GM12878 (cell line): ENCODE results near the gene CTSA. TPM values are rescaled to one million over a fixed set of nuclear protein-coding genes. Genes with fewer than 3 reads are reported as not detected.

Experiments used
- BCL3 ChIP-seq: IDR thresholded peaks from 2 replicates; pipeline ENCODE4 v1.6.1; 2011; ENCODE audit warnings: borderline replicate concordance, low read depth, mild to moderate bottlenecking, moderate library complexity, low read length; ENCODE audit not compliant: insufficient read depth, poor library complexity, severe bottlenecking
- IKZF2 ChIP-seq, 2 experiments: fragments of 450-650 bp; IDR thresholded peaks; 2 replicates each; pipeline ENCODE4 v1.6.1; 2017; ENCODE audit warnings: mild to moderate bottlenecking in 2 of 2, moderate library complexity in 2 of 2
- MTA2 ChIP-seq: fragments of 450-650 bp; IDR thresholded peaks from 2 replicates; pipeline ENCODE4 v1.6.1; 2016; ENCODE audit warnings: low read depth, mild to moderate bottlenecking, moderate library complexity
- NRF1 ChIP-seq: conservative IDR thresholded peaks from 2 replicates; pipeline ENCODE4 v1.6.1; 2011; ENCODE audit warnings: mild to moderate bottlenecking, low read depth, low read length, improper control_type of control experiment
- RELA ChIP-seq: fragments of 450-650 bp; IDR thresholded peaks from 2 replicates; pipeline ENCODE4 v1.8.0; 2014; ENCODE audit warnings: borderline replicate concordance; ENCODE audit not compliant: partially characterized antibody
- ZNF592 ChIP-seq: fragments of 450-650 bp; IDR thresholded peaks from 2 replicates; pipeline ENCODE4 v1.6.1; 2017; ENCODE audit warnings: mild to moderate bottlenecking, moderate library complexity
- ZSCAN29 ChIP-seq: fragments of 450-650 bp; IDR thresholded peaks from 2 replicates; pipeline ENCODE4 v1.6.1; 2017; ENCODE audit warnings: mild to moderate bottlenecking, moderate library complexity
- polyA plus RNA-seq, 11 experiments: library from polyadenylated mRNA; depleted of rRNA in 4 of 11; unstranded in 6 of 11; stranded (reverse) in 5 of 11; fragments of >200 nt; fragmentation: Nextera tagmentation in 4 of 11; fragmentation: Illumina TruSeq in 1 of 11; extraction: Ambion mirVana in 4 of 11; extraction: Trizol in 1 of 11; gene quantifications; 1 replicate in 1 of 11; 2 replicates in 10 of 11; pipeline versions ENCODE4 v1.2.1 to v1.2.3, GENCODE V29; 2011 to 2016; ENCODE audit warnings: inconsistent platforms in 2 of 11, missing spikeins in 2 of 11, low read depth in 1 of 11
- total RNA-seq, 4 experiments: library from RNA; depleted of rRNA in 3 of 4; stranded (reverse); fragments of >200 nt in 3 of 4; fragmentation: Illumina TruSeq in 1 of 4; extraction: Trizol in 1 of 4; gene quantifications; 2 replicates each; pipeline versions ENCODE4 v1.2.1 to v1.2.3, GENCODE V29; 2013 to 2021

Gene CTSA
- total and polyA plus RNA-seq, 10 of the 15 experiments (the other 5 are each of a cell fraction or from before 2014, with no cell fraction given), result 7.1 to 67.0 (median 36.2) TPM

- TF ChIP-seq ZNF592 (no peak), NRF1 (no peak), ZSCAN29 (peak; percentile 49; the same call in 1 of the 2 replicates), IKZF2 (IDR thresholded peaks at IDR 0.05) (0 out of 4 replicates have a peak, but pooled peaks of 1 of the 2 experiments have one; percentile 10), MTA2 (peak; percentile 49; the same call in 1 of the 2 replicates), RELA (no peak), BCL3 (peak; percentile 50)
These were observed 44.4 kb downstream of the CTSA start (continued) for GRCh38 chr20:45935416-45936046.
